Mesenchymal stem cell (in vitro differentiated cells and primary cell): Measurements from ENCODE around the gene NOSIP.

Experiments
- DNase-seq: peaks from one replicate; pipeline ENCODE4 v3.0.0-alpha.2; 2013
- H2AFZ ChIP-seq: one replicate; pipeline ENCODE4 v1.6.1; 2013; ENCODE audit warnings: low read depth, mild to moderate bottlenecking, control low read depth, inconsistent platforms, low read length, moderate library complexity
- H2AK5ac ChIP-seq: 2 replicates; pipeline ENCODE4 v1.6.1; 2013; ENCODE audit warnings: low read length, moderate library complexity, mild to moderate bottlenecking, inconsistent platforms; ENCODE audit not compliant: severe bottlenecking
- H2BK120ac ChIP-seq: one replicate; pipeline ENCODE4 v1.6.1; 2013; ENCODE audit warnings: low read depth, mild to moderate bottlenecking, inconsistent platforms, low read length, moderate library complexity
- H2BK12ac ChIP-seq, 2 experiments: one replicate each; pipeline ENCODE4 v1.6.1; 2013; ENCODE audit warnings: inconsistent platforms in 2 of 2, low read length in 2 of 2, mild to moderate bottlenecking in 2 of 2, moderate library complexity in 2 of 2, control low read depth in 1 of 2
- H2BK15ac ChIP-seq: one replicate; pipeline ENCODE4 v1.6.1; 2013; ENCODE audit warnings: mild to moderate bottlenecking, low read depth, inconsistent platforms; ENCODE audit not compliant: poor library complexity, severe bottlenecking
- H2BK5ac ChIP-seq: 2 replicates; pipeline ENCODE4 v1.6.1; 2013; ENCODE audit warnings: low read depth, mild to moderate bottlenecking, low read length, control low read depth, inconsistent platforms; ENCODE audit not compliant: poor library complexity, severe bottlenecking
- H3K14ac ChIP-seq, 2 experiments: one replicate each; pipeline ENCODE4 v1.6.1; 2013; ENCODE audit warnings: inconsistent platforms in 2 of 2, low read length in 2 of 2, control low read depth in 1 of 2, mild to moderate bottlenecking in 1 of 2, moderate library complexity in 1 of 2
- H3K18ac ChIP-seq, 2 experiments: one replicate each; pipeline ENCODE4 v1.6.1; 2013; ENCODE audit warnings: inconsistent platforms in 2 of 2, low read length in 2 of 2, control low read depth in 1 of 2, low read depth in 1 of 2, mild to moderate bottlenecking in 1 of 2
- H3K23ac ChIP-seq, 2 experiments: one replicate each; pipeline ENCODE4 v1.6.1; 2013; ENCODE audit warnings: inconsistent platforms in 2 of 2, low read length in 2 of 2, mild to moderate bottlenecking in 2 of 2, moderate library complexity in 2 of 2, control low read depth in 1 of 2
- H3K27ac ChIP-seq: 2 replicates; pipeline ENCODE4 v1.5.1; 2013; ENCODE audit warnings: mild to moderate bottlenecking, moderate library complexity, low read length, control low read depth, inconsistent platforms; ENCODE audit not compliant: poor library complexity, severe bottlenecking
- H3K27me3 ChIP-seq, 2 experiments: 2 replicates each; pipeline versions ENCODE4 v1.6.1 to v1.7.0; 2013; ENCODE audit warnings: low read length in 2 of 2, mild to moderate bottlenecking in 2 of 2, moderate library complexity in 2 of 2, control low read depth in 1 of 2, inconsistent platforms in 1 of 2; ENCODE audit not compliant: control insufficient read depth in 1 of 2, insufficient read depth in 1 of 2
- H3K36me3 ChIP-seq, 2 experiments: 2 replicates each; pipeline versions ENCODE4 v1.6.1 to v1.7.0; 2013; ENCODE audit warnings: low read length in 2 of 2, control low read depth in 1 of 2, inconsistent platforms in 1 of 2, low read depth in 1 of 2, mild to moderate bottlenecking in 1 of 2; ENCODE audit not compliant: insufficient read depth in 2 of 2, control insufficient read depth in 1 of 2
- H3K4ac ChIP-seq, 2 experiments: one replicate each; pipeline ENCODE4 v1.6.1; 2013; ENCODE audit warnings: inconsistent platforms in 2 of 2, low read length in 2 of 2, mild to moderate bottlenecking in 2 of 2, moderate library complexity in 2 of 2, control low read depth in 1 of 2, low read depth in 1 of 2
- H3K4me1 ChIP-seq: 2 replicates; pipeline ENCODE4 v1.6.1; 2013; ENCODE audit warnings: low read depth, low read length, control low read depth; ENCODE audit not compliant: control insufficient read depth, insufficient read depth
- H3K4me2 ChIP-seq: 2 replicates; pipeline ENCODE4 v1.6.1; 2013; ENCODE audit warnings: low read length, mild to moderate bottlenecking, inconsistent platforms; ENCODE audit not compliant: poor library complexity, severe bottlenecking
- H3K4me3 ChIP-seq, 2 experiments: 2 replicates each; pipeline versions ENCODE4 v1.5.1 to v1.7.0; 2013; ENCODE audit warnings: low read length in 2 of 2, mild to moderate bottlenecking in 2 of 2, control low read depth in 1 of 2, low read depth in 1 of 2; ENCODE audit not compliant: insufficient read depth in 1 of 2
- H3K79me1 ChIP-seq: replicated peaks from 2 replicates; pipeline ENCODE4 v1.6.1; 2013; ENCODE audit warnings: mild to moderate bottlenecking, control low read depth, low read length, inconsistent platforms; ENCODE audit not compliant: poor library complexity, severe bottlenecking
- H3K9ac ChIP-seq: 2 replicates; pipeline ENCODE4 v1.7.0; 2013; ENCODE audit warnings: mild to moderate bottlenecking, low read length, moderate library complexity
- H3K9me3 ChIP-seq: 2 replicates; pipeline ENCODE4 v1.7.0; 2013; ENCODE audit warnings: mild to moderate bottlenecking, low read length; ENCODE audit not compliant: control insufficient read depth
- H4K8ac ChIP-seq: one replicate; pipeline ENCODE4 v1.6.1; 2013; ENCODE audit warnings: inconsistent platforms, mild to moderate bottlenecking, low read length, moderate library complexity
- H4K91ac ChIP-seq: one replicate; pipeline ENCODE4 v1.6.1; 2013; ENCODE audit warnings: mild to moderate bottlenecking, low read length, inconsistent platforms
- WGBS: methylation state at CpG from one replicate; pipeline ENCODE4 v1.1.7; 2013; ENCODE audit warnings: mixed read lengths; 5-methylcytosine and 5-hydroxymethylcytosine counted together

Gene NOSIP

DNA sequence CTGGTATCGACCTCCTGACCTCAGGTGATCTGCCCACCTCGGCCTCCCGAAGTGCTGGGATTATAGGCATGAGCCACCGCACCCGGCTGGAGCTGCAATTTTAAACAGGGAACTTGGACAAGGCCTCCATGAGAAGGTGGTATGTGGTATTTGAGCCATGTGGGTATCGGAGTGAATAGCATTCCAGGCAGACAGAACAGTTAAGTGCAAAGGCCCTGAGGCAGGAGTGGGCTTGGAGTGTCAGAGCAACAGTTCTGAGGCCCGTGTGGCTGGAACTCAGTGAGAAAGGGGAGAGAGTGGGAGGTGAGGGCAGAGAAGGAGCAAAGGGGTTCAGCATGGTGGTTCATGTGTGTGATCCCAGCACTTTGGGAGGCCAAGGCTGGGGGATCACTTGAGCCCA lies 49.6 kb downstream of the NOSIP start:
- H4K8ac ChIP-seq, result no peak overlapping the region
- no peak overlapping the region for H3K18ac ChIP-seq
- no peaks in the 10 kb centered on the region for H3K79me1 ChIP-seq
- no peak for DNase-seq
- no peak overlapping the region for H3K27ac ChIP-seq
- H2AK5ac ChIP-seq, result no peak overlapping the region
- H3K23ac ChIP-seq, result no peak overlapping the region
- WGBS, result 98% methylated on average over 7 of the region's 7 CpGs
- H3K36me3 ChIP-seq, result peaks cover 14 to 35% of the 10 kb centered on the region in 2 experiments
- peaks cover 24% of the 10 kb centered on the region for H3K4me1 ChIP-seq
- H4K91ac ChIP-seq, result no peak overlapping the region
- H3K27me3 ChIP-seq, result no peaks in the 10 kb centered on the region
- H3K4me3 ChIP-seq, result no peak overlapping the region
- no peak overlapping the region for H2AFZ ChIP-seq
- H2BK120ac ChIP-seq, result no peak overlapping the region
- no peak overlapping the region for H2BK5ac ChIP-seq
- no peak overlapping the region for H2BK15ac ChIP-seq
- H3K9ac ChIP-seq, result no peak overlapping the region
- no peak overlapping the region for H3K4me2 ChIP-seq
- H3K9me3 ChIP-seq, result no peaks in the 10 kb centered on the region
- H2BK12ac ChIP-seq, result no peak overlapping the region
- H3K14ac ChIP-seq, result no peak overlapping the region
- H3K4ac ChIP-seq, result no peak overlapping the region

DNA sequence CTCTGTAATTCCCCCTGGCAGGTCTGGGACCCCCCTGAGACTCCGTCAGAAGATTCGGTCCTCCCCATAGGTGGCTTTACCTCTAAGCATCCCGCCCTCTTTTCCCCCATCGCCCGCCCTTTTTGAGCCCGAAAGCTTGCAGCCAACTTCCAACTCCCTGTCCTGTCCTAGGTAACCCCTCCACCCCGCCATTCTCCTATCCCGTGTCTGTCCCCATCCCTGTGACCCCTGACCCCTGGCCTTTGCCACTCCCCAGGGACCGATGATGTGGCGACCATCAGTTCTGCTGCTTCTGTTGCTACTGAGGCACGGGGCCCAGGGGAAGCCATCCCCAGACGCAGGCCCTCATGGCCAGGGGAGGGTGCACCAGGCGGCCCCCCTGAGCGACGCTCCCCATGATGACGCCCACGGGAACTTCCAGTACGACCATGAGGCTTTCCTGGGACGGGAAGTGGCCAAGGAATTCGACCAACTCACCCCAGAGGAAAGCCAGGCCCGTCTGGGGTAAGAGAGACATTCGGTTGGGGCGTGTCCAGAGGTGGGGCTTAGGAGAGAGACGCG lies 52.1 kb downstream of the NOSIP start:
- Histone ChIP-seq H3K4me3 (peak overlapping the region; percentile 21 to 91), H3K23ac (peak overlapping the region in 1 of 2 experiments; percentile 1), H2BK15ac (peak overlapping the region; percentile 6), H2BK5ac (no peak overlapping the region), H2BK12ac (peak overlapping the region in 1 of 2 experiments; percentile 59), H3K9ac (peak overlapping the region; percentile 94), H2AK5ac (no peak overlapping the region), H2AFZ (peak overlapping the region; percentile 62), H3K4me2 (no peak overlapping the region), H3K14ac (peak overlapping the region in 1 of 2 experiments; percentile 3), H3K27ac (no peak overlapping the region), H3K27me3 (no peaks in the 10 kb centered on the region), H3K79me1 (no peaks in the 10 kb centered on the region), H3K9me3 (no peaks in the 10 kb centered on the region), H3K18ac (peak overlapping the region; percentile 38 to 80), H4K91ac (peak overlapping the region; percentile 25), H3K4me1 (peaks cover 11% of the 10 kb centered on the region), H2BK120ac (peak overlapping the region; percentile 2), H3K4ac (peak overlapping the region; percentile 30 to 78), H4K8ac (peak overlapping the region; percentile 92), H3K36me3 (peaks cover 27 to 28% of the 10 kb centered on the region in 2 experiments)
- WGBS, result 54% methylated on average over 25 of the region's 25 CpGs
- DNase-seq, result peak; percentile 58

DNA sequence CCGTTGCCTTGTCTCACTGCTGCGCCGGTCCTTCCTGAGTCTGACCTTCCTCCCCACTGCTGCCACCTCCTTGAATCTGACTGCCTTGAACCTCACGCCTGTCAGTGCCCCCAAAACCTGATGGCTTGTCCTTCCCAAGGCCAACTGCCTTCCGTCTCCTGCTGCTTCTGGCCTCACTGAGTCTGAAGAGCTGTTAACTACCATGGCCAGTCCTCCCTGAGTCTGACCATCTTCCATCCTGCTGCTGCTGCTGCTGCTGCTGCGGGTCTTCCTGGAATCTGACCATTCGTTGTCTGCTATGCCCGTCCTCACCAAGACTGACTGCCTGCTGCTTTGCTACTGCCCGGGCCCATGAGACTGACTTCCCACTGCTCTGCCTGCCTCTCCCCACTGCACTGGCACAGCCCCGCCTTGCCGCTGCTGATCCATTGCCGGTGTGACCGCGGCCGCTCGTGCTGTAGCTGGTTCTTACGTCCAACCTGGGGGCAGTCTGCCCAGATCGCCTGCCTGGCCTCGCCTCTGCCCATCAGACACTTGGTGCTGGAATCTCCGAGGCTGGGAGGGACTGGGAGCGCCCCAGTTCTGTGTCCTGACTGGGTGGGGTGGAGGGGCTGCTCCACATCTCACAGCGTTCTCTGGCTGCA lies 55.4 kb downstream of the NOSIP start:
- H3K27me3 ChIP-seq, result no peaks in the 10 kb centered on the region
- WGBS, result 89% methylated on average over 22 of the region's 22 CpGs
- no peak overlapping the region for H2BK5ac ChIP-seq

DNA sequence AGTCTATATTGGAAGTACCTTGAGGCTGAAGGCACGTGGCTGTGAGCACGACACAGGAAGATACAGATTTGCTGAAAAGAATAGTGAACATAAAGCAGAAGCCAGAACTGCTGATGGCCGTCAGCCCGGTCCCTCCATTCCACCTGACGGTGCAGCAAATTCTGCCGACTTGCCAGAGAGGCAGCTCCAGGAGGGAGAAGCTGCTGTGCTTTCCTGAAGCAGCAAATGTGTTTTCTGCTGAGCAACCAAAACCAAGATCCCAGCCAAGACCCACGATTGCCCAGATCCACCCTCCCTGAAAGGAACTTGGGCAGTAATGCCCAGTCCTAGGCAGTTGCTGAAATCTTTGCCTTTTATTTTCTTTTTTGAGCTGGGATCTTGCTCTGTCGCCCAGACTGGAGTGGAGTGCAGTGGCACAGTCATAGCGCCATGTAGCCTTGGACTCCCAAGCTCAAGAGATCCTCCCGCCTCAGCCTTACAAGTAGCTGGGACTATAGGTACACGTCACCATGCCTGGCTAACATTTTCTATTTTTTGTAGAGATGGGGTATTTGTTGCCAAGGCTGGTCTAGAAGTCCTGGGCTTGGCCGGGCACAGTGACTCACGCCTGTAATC lies 59.5 kb downstream of the NOSIP start:
- no peak overlapping the region for H2AFZ ChIP-seq
- H3K14ac ChIP-seq, result no peak overlapping the region
- H3K4me1 ChIP-seq, result no peaks in the 10 kb centered on the region
- H2BK120ac ChIP-seq, result no peak overlapping the region
- H3K27me3 ChIP-seq, result no peaks in the 10 kb centered on the region
- H2AK5ac ChIP-seq, result no peak overlapping the region
- H2BK12ac ChIP-seq, result no peak overlapping the region
- H3K4me3 ChIP-seq, result no peak overlapping the region
- no peak overlapping the region for H3K23ac ChIP-seq
- no peak for DNase-seq
- H3K36me3 ChIP-seq, result peaks cover 16 to 22% of the 10 kb centered on the region in 2 experiments
- H3K27ac ChIP-seq, result no peak overlapping the region
- H2BK15ac ChIP-seq, result no peak overlapping the region
- H4K91ac ChIP-seq, result no peak overlapping the region
- no peaks in the 10 kb centered on the region for H3K79me1 ChIP-seq
- H3K9me3 ChIP-seq, result no peaks in the 10 kb centered on the region
- no peak overlapping the region for H3K4ac ChIP-seq
- no peak overlapping the region for H3K4me2 ChIP-seq
- WGBS, result 92% methylated on average over 13 of the region's 13 CpGs
- H3K18ac ChIP-seq, result no peak overlapping the region
- H2BK5ac ChIP-seq, result no peak overlapping the region
- no peak overlapping the region for H4K8ac ChIP-seq
- no peak overlapping the region for H3K9ac ChIP-seq

More for the DNA sequence above, 55.4 kb downstream of the NOSIP start:
- H3K4me1 ChIP-seq, result peaks cover 6% of the 10 kb centered on the region
- H3K27ac ChIP-seq, result no peak overlapping the region
- H4K91ac ChIP-seq, result peak overlapping the region; percentile 44
- H3K23ac ChIP-seq, result no peak overlapping the region
- no peak overlapping the region for H2AFZ ChIP-seq
- no peak overlapping the region for H2AK5ac ChIP-seq
- peaks cover 19 to 21% of the 10 kb centered on the region in 2 experiments for H3K36me3 ChIP-seq
- no peak overlapping the region for H2BK15ac ChIP-seq
- H3K18ac ChIP-seq, result no peak overlapping the region
- H3K4me2 ChIP-seq, result no peak overlapping the region
- H4K8ac ChIP-seq, result peak overlapping the region; percentile 19
- no peak overlapping the region for H2BK120ac ChIP-seq
- H3K4ac ChIP-seq, result no peak overlapping the region
- no peaks in the 10 kb centered on the region for H3K79me1 ChIP-seq
- H2BK12ac ChIP-seq, result no peak overlapping the region
- no peak overlapping the region for H3K14ac ChIP-seq
- DNase-seq, result no peak
- H3K4me3 ChIP-seq, result no peak overlapping the region
- H3K9ac ChIP-seq, result no peak overlapping the region
- H3K9me3 ChIP-seq, result no peaks in the 10 kb centered on the region
